Epithelial cell of prostate (primary cell): ENCODE data around the gene NKD2.

Source experiments
- DNase-seq: peaks from one replicate; pipeline ENCODE4 v3.0.0-alpha.2; 2011; ENCODE audit warnings: low read depth, low spot score
- H3K27ac ChIP-seq: fragments of 450-650 bp; 2 replicates; pipeline ENCODE4 v1.5.1; 2017; ENCODE audit warnings: mild to moderate bottlenecking

Gene NKD2

DNA sequence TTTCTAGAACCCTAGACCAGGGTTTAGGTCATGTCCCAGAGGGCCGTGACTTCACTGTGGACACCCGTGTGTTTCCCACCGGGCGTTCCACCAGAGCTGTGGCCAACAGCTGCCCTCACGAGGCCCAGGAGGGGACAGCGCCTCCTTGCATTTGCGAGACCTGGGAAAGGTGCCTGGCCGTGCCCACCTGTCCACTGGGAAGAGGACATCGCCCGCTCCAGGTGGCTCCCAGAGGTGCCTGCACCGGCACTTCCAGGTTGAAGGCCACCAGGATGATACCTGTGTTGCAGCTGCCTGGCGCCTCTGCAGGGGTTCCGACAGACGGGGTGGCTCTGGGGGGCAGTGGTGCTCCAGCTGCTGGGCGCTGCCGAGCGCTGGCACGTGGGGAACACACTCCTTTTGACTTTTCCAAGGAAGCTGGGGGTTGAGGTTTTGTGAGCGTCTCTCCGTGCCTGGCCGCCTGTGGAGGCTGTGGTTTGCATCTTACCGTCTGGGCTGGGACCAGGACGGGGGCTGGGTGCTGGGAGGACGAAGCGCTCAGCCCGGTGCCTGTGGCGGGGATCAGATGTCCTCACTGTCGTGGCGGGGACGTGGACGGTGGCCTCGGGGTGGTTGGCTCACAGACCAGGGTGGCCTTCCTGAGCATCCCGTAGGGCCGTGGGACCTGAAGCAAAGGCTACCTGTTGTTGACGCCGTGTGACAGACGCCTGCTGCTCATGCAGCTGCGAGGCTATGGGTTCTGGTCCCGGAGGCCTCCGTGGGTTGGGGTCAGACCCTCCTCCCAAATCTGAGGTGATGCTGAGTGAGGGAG lies 19.2 kb downstream of the NKD2 start:
- DNase-seq: no peak
- H3K27ac ChIP-seq: no peak overlapping the region

DNA sequence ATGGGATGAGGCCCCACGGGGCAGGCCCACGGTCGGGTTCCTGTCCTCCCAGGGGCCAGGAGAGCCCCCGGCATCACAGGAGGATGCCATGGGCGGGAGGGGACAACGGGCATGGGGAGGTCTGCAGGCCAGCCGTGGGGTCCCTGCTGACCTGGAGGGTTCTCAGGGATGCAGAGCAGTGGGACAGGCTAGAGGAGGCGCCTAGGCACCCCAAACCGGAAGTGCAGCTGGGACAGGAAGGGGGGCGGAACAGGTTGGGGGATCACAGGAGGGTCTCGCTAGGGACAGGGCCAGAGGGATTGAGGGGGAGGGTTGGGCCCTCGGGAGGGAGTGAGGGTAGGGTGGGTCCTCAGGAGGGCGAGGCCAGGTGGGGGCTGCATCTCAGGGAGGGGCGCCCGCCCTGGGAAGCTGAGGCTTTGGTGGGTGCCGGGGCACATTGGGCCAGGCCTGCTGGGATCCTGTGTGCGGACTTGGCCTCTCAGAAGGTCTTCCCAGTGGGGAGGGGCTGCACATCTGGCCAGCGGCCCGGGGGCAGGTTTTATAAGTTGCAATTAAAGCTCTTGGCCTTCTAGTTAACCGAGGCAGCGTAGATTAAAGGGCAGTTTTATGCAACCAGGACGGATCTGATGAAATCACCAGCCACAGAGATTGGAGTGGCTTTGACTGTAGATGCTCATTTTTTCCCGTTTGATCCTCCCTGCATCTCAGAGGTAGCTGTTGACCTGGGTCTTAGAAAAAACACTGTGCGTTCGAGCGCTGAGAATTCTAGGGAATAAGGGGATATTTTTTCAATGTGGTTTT lies 20.1 kb downstream of the NKD2 start:
- no peak for DNase-seq
- no peak overlapping the region for H3K27ac ChIP-seq

DNA sequence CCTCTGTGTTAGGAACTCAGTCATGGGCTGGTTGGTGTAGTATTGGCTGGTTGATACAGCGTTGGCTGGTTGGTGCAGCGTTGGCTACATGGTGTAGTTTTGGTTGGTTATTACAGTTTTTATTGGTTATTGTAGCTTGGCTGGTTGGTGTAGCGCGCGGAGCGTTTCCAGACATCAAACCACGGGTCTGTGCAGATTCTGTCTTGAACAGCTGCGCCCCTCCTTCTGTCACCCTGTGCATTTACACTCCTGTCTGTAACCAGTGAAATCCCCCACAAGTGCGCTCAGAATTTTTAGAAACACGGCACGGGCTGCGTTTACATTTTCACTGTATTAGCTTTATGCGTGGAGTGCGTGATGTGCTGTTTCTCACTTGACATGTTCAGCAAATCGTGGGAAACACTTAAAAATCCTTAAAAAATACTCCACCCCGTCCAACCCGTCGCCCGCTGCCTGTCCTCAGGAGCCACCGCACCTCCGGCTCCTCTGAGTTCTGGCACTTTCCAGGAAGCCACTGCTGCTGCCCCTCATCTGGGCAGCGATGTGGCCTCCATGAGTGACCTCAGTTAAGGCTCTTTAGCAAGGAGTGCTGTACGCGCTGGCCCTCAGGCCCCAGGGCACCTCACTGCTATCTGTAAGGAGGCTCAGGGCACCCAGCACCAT lies 20.8 kb downstream of the NKD2 start:
- DNase-seq: no peak
- no peak overlapping the region for H3K27ac ChIP-seq

DNA sequence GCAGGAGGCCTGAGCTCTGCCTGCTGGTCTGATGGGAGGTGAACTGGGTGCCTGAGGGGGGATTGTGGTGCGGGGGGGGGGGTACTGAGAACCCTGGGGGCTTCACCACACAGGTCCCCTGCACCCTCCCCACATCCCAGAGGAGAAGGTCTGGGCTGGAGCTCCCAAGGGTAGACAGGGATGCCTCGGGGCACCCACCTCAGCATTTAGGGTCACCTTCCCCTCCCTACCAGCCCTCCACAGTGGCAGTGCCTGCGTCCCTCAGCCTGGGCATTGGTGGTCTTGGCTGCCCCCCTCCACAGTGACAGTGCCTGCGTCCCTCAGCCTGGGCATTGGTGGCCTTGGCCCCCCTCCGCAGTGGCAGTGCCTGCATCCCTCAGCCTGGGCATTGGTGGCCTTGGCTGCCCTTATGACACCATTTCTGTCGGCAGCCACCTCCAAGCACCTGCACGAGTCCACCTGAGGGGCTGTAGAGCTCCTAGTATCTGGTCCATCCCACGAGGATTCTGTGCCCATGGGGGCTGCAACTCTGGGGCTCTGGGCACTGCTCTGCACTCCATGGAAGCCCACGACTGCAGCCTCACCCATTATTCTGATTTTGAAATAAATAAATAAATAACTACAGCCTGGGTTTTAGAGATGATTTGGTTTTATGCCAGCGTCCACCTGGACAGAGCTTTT lies 21.5 kb downstream of the NKD2 start:
- no peak for DNase-seq
- H3K27ac ChIP-seq: no peak overlapping the region

DNA sequence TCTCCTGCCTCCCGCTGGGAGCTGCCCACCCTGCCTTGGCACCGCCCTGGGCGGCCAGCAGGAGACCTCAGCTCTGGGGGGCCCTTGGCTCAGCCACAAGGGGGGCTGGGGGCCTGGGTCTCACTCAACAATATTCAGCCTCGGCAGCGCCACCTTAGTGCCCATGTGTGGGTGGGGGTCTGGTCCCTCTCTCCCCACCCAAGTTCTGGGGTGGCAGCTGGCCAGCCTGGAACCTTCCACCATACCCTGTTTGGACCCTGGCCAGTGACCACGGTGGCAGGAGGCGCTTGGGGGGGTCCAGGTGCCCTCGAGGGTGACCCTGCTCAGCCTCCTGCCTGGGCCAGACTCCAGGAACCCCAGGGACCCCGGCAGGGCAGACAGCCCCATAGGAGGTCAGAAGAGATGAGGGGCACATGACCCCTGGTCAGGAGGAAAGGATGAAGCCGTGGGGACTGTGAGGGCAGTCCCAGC lies 22.2 kb downstream of the NKD2 start:
- DNase-seq: no peak
- H3K27ac ChIP-seq: no peak overlapping the region

DNA sequence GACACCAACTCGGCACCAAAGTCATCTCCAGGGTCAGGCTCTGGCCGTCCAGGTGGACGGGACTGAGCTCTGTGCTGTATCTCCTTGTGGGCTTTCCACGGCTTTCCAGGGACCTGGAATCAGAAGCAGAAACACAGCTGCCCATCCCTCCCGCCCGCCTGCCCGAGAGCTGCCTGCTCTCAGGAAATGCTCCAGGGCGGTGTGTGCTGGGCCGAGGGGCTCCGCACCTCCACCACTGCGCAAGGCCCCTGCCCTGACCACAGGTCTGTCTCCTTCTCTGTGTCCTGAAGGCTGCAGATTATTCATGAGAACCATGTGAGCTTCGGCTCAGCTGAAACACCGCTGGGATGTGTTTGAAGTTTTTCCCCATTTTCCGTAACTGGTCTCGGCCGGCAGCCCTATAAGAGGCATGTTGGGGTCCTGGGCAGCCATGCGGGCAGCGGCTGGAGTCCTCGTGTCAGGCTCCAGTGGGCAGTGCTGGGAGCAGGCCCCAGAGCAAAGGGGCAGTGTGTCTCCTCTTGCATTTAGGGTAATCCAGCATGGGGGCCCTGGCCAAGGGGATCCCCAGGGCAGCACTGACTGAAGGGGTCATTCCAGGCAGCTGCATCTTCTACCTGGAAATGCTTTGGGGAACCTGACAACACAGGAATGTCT lies 22.8 kb downstream of the NKD2 start:
- DNase-seq: no peak
- no peak overlapping the region for H3K27ac ChIP-seq

DNA sequence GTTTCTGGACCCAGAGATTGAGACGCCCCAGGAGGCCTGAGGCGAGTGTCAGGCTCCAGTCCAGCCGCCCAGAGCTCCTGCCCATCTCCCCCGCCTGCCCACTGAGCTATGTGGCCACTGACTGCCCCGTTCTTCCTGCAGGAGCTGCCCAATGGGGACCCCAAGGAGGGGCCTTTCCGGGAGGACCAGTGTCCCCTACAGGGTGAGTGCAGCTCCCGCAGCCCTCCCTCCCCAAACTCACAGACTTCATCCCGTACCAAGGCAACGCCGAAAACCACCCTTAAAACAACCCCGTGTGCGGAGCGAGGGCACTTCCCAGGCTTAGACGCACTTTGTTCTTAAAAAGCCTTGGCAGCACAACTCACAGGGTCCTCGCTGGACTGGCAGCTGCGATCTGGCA lies 23.4 kb downstream of the NKD2 start:
- no peak overlapping the region for H3K27ac ChIP-seq
- no peak for DNase-seq

DNA sequence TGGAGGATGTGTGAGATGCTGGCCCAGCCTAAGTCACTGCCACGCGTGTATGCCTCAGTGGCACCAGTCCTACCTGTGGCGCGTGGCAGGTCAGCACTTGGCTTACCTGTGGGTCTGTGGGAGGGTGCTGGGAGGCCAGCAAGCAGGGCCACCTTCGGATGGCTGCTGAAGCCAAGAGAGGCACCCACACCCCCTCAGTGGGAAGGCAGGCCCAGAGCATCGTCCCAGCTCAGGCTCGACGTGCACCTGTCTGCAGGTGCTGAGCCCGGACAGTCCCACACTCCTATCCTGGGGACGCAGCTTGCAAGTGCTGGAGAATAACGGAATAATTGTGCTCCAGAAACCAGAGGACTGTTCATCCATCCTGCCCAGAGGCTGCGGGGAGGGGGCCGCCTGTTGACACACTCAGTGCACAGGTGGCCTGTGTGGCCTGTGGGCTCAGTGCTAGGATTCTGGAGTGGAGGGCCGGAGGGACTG lies 24.0 kb downstream of the NKD2 start:
- no peak overlapping the region for H3K27ac ChIP-seq
- DNase-seq: no peak

DNA sequence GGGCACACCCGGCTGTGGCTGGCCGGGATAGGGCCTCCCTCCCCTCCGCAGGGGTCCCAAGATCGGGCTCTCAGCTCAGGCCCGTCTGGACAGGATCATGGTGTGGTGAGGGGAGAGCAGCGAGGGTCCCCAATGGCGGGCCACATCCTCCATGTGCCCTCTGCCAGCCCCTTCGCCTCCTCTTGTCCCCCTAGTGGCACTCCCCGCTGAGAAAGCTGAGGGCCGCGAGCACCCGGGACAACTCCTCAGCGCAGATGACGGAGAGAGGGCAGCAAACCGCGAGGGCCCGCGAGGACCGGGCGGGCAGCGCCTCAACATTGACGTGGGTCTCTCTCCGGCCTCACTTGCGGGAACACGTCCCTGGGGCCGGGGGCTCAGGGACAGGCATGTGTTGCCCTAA lies 24.6 kb downstream of the NKD2 start:
- no peak for DNase-seq
- H3K27ac ChIP-seq: no peak overlapping the region

DNA sequence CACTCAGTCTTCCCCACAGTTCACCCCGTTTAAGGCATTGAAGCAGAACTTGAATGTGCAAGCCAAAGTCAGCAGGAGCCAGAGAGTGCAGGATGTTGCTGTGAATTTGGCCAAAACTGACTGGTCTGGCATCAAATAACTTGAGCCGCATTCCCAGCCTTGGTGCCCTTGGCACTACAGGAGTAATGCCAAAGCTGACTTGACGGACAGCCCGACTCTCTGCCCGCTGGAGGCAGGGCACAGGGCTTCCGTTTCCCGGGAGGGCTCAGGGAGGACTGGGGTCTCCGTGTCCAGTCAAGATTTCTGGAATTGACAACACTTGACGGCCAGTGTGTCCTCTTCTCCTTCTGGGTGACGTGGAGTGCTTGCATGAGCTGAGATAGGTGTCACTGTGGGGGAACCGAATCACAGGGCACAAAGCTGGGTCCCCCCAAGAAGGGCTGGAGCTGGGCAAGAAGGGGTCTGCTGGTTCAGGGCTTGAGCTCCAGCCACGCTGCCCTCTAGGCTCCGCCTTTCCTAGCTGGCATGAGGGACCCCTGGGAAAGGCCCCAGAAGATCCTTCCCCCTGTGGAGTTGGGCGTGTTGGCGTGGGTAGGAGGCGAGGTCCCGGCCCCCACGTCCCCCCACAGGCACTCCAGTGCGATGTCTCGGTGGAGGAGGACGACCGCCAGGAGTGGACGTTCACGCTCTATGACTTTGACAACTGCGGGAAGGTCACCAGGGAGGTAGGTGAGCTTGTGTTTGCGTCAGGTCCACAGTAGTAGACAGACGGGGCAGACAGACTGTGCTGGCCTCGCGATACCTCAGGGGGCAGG lies 25.2 kb downstream of the NKD2 start:
- DNase-seq: no peak
- no peak overlapping the region for H3K27ac ChIP-seq

DNA sequence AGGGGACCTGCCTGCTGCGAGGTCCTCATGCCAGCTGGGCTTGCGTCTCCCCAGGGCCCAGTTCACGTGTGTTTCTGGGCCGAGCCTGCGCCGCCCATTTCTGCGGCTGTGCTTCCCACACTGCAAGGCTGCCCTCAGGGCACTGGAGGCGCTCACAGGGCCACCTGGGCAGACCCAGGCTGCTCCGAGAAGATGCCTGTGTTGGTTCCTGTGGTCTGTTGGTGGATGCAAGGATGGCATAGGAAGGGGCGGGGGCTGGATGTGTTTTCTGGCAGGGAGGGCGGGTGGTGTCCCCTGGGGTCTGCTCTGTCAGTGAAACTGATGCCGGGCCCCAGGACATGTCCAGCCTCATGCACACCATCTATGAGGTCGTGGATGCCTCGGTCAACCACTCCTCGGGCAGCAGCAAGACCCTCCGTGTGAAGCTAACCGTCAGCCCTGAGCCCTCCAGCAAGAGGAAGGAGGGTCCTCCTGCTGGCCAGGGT lies 25.9 kb downstream of the NKD2 start:
- no peak overlapping the region for H3K27ac ChIP-seq
- no peak for DNase-seq

DNA sequence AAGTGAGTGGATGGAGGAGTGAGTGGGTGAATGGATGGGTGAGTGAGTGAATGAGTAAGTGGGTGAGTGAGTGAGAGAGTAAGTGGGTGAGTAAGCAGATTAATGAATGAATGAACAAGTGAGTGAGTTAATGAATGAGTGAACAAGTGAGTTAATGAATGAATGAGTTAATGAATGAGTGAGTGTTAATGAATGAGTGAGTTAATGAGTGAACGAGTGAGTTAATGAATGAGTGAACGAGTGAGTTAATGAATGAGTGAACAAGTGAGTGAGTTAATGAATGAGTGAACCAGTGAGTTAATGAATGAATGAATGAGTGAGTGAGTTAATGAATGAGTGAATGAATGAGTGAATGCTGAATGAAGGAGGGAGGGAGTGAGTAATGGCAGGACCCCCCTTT lies 26.4 kb downstream of the NKD2 start:
- DNase-seq: no peak
- H3K27ac ChIP-seq: no peak overlapping the region

DNA sequence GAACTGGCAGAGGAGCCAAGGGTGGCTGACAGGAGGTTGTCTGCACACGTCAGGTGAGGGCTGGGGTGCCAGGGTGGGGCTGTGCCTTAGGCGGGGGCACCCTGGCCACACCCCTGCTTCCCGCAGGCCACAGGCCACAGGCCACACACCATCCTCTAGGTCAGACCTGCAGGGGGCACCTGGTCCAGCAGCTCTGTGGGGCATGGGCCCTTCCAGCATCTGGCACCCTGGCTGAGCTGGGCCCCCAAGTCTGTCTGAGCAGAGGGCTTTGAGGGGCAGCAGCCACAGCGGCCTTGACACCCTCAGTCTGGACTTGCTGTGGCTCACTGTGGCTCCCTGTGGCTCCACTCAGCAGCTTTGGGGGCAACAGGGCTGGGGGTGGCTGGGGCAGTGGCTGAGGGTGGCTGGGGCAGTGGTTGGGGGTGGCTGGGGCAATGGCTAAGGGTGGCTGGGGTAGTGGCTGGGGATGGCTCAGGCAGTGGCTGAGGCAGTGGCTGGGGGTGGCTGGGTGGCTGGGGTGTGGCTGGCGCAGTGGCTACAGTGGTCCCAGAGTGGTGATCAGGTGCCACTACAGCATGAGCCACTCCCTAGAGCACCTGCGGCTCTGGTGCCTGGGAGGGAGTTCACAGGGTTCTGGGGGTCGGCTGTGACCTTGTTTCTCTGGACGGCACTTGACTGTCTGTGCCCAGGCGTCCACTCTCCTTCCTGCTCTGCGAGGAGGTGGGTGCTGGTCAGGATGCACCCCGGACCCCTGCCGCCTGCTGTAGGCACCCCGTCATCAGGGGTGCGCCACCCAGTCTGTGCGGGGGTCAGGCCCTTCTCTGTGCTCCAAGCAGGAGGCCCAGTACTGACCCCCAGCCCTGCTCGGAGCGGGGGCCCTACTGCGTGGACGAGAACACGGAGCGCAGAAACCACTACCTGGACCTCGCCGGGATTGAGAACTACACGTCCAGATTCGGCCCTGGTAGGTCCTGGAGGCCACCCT lies 27.1 kb downstream of the NKD2 start:
- H3K27ac ChIP-seq: no peak overlapping the region
- DNase-seq: no peak

DNA sequence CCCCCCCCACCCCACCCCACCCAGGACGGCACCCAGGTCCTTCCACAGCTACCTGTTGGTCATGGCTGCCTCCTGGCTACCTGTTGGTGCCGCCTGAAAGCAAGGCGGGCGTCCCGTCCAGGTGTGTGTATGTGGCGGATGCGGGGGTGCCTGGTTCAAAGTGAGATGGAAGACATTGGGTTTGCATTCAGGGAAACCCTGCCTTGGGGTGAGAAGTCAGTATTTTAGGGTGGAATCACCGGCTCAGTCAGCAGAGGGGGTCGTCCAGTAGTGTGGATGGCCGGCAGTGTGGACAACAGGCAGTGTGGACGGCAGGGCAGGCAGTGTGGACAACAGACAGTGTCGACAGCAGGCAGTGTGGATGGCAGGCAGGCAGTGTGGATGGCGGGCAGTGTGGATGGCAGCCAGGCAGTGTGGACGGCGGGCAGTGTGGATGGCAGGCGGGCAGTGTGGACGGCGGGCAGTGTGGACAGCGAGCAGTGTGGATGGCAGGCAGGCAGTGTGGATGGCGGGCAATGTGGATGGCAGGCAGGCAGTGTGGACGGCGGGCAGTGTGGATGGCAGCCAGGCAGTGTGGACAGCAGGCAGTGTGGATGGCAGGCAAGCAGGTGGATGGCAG lies 28.0 kb downstream of the NKD2 start:
- DNase-seq: no peak

DNA sequence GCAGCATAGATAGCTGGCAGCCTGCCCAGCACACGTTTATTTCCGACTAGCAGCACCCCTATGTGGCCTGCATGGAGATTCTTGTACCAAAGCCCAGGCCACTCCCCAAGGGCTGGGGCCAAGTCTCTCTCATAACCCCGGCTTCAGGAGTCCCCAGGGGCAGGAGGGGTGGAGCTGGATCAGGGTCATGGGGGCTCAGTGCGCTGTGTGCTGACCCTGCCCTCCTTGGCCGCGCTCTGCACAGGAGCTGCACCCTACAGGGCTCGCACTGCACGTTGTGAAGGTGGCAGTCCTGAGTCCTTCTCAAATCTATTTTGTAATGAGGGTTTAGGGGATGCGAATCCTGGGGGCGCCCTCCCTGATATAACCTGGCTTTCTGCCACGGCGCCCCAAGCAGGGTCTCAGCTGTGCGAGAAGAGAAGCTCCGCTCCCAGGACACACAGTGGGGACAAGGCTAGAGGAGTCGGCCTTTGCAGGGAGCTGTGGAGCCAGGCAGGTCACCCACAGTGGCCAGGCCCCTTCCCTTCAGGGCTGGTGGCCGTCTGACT lies 28.6 kb downstream of the NKD2 start:
- H3K27ac ChIP-seq: no peak overlapping the region
- DNase-seq: no peak

More for the DNA sequence above, 28.0 kb downstream of the NKD2 start:
- H3K27ac ChIP-seq: no peak overlapping the region

DNA sequence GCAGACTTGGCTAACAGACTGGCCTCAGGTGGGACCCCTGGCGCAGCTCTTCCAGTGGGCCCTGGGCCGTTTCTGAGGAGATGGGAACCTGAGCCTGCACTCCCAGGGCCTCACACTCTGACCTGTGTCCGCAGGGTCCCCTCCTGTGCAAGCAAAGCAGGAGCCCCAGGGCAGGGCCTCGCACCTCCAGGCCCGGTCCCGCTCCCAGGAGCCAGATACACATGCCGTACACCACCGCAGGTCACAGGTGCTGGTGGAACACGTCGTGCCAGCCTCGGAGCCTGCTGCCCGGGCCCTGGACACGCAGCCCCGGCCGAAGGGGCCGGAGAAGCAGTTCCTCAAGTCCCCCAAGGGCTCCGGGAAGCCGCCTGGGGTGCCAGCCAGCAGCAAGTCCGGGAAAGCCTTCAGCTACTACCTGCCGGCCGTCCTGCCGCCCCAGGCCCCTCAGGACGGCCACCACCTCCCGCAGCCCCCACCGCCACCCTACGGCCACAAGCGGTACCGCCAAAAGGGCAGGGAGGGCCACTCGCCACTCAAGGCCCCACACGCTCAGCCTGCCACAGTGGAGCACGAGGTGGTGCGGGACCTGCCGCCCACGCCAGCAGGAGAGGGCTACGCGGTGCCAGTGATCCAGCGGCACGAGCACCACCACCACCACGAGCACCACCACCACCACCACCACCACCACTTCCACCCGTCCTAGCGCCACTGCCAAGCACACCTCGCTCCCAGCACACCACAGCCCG lies 29.2 kb downstream of the NKD2 start:
- DNase-seq: no peak
- no peak overlapping the region for H3K27ac ChIP-seq
